ENCODE results near the gene HTR4. TPM values are rescaled to one million over a fixed set of nuclear protein-coding genes. Genes with fewer than 3 reads are reported as not detected.
"Not testable (repeated sequence)": the region's sequence is repeated elsewhere in the genome, so short reads cannot be mapped to it uniquely, and the experiment has no call there.

Gene HTR4, protein sequence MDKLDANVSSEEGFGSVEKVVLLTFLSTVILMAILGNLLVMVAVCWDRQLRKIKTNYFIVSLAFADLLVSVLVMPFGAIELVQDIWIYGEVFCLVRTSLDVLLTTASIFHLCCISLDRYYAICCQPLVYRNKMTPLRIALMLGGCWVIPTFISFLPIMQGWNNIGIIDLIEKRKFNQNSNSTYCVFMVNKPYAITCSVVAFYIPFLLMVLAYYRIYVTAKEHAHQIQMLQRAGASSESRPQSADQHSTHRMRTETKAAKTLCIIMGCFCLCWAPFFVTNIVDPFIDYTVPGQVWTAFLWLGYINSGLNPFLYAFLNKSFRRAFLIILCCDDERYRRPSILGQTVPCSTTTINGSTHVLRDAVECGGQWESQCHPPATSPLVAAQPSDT
- not detected for total RNA-seq

DNA sequence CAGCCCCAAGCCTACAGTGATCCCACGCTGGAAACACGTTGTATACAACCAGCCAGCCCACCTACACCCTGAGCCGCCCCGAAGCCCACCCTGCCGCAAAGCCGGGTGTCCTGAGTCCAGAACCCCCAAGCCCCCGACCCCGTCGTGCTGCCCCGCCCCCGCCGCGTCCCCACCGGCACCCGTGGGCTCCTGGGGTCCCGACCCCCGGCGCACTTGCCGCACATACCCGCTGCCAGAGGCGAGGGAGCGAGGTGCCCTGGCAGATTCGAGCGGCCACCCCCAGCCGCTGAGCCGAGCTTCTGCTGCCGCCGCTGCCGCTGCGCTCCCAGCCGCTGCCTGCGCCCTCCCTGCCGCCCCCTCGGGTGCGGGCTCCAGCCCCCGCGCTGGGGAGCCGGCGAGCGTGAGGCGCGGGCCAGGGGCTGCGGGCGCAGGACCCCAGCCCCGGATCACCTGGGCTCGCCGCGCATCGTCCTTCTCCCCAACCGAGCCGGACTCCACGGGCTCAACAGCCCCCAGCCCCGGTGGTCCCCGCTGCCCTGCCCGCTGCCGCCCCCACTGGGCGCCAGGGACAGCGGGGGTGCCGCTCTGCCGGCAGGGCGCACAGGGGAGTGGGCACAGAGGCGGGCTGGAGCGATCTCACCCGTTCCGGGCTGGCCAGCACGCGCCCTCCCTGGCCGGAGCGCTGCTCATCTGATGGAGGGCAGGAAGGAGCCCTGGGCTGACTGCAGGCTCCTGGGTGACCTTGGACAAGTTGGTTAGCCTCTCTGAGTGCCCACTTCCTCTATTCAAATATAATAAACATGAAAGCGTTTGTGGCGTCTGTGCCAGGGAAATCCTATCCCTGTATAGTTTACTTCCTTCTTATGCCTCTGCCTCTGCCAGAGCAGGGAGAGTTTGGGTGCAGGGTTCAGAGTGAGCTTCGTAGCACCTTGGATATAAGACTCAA lies at the start of gene HTR4:
Gene HTR4 (minus strand): TSS at position 692 of the 946 bp plus-strand sequence. CDS start 17,513 bp downstream, outside the sequence.
- no peak for DNase-seq

DNA sequence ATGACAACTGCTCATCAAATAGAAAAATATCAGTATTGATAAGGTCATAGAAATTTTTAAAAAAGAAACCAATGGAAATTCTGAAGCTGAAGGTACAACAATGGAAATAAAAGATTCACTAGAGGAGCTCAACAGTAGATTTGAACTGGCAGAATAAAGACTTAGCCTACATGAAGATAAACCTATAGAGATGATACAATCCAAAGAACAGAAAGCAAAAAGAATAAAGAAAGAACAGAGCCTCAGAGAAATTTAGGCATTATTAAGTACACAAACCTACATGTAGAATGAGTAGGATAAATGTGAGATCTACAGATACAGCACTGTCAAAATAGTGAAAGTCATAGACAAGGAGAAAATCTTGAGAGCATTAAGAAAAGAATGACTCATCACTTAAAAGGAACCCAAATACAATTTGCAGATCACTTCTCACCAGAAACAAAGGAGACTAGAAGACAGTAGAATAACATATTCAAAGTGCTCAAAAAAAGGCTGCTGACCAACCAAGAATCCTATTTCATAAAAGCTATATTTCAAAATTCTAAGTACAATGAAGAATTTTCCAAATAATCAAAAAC lies 47.8 kb upstream of the HTR4 start:
- DNase-seq, result no peak

DNA sequence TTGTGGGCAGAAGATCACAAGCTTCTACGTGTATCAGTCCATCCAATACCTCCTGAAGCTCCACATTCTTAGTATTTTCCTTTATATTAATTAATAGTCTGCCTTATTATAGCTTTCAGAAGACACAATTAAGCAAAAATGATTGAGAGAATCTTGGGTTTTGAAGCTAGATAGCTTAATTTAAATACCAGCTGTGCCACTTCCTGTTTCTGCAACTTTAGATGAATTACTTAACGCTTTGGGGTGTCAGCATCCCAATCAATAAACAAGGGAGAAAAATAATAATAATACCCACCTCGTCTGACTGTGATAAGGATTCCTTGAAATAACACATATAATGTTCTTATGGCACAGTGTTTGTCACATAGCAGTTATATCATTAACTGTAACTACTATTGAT lies 44.7 kb upstream of the HTR4 start:
- DNase-seq, result no peak

DNA sequence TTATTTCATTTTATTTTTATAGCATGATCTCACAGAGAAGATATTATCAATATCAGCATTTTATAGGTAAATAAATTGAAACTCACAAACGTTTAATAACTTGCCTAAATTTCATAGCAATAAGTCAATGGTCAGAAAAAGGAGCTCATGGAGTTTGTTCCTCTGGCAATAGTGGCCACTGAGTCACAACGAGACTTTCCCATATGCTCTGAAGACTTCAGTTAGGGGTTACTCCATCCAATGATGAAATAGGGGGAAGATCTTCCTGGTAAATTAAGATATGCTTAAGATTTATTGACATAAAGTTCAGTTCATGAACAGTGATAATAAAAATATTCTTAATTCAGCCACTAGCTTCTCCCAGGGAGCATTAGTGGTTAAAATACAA lies 43.5 kb upstream of the HTR4 start:
- no peak for DNase-seq

DNA sequence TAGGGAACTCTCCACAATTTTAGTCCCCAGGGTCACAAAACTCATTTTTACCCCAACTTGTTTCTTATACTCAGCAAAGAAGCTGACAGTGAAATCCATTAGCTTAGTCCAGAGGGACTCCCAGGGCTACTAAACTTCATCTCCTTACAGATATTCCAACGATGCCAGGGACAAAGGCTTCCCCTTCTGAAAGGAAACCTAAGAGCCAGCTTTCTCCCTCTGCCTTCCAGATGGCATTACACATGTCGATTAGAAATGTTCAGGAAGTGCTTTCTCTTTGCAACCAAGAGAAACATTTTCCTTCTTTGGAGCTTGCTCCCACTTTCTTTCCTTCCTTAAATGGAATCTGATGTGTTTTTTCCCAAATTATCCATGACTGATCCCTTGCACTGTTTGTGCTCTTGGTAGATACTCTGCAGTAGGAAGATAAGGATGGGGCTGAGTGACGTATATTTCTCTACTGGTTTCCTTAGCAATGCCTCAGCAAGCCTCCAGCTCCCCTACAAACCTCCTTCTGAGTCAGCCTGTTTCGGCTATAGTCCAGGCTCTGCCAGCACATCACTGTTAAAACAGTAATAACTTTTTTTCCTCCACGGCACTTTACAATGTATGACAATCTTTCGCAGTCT lies 43.0 kb upstream of the HTR4 start:
- DNase-seq, result no peak

DNA sequence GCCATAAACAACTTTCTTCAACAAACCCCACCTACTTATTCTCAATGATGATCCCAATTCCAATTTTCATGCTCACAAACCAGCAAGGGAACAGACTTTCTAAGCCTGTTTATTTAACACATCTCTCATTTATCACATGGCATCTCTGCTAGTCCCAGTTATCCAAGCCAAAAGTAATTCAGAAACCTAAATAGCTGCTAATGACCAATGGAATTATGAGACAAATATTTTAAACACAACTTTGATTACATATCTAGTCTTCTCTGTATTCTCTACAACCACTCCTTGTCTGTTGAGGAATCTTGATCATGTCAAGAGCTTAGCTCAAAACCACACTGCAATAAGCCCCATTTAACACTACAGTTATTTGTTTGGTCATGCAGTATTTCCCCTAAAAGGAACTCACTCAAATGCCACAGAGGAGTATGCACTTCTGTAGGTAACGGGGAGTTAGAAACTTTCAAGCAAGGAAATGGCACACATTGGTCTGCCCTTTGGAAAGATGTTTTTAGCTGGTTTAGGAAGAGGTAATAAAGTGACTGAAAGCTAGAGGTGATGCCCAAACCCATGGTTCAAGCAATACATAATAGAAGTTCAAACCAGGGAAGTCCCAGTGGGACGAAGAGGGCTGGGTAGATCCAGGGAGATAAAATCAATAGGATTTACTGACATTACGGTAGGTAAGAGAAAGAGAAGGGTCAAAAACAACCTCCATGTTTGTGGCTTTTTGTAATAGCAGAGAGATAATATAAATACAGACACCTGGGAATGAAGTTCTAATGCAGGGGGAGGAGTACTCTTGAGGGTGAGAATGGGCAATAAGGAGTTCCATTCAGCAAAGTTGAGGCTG lies 42.1 kb upstream of the HTR4 start:
- no peak for DNase-seq

DNA sequence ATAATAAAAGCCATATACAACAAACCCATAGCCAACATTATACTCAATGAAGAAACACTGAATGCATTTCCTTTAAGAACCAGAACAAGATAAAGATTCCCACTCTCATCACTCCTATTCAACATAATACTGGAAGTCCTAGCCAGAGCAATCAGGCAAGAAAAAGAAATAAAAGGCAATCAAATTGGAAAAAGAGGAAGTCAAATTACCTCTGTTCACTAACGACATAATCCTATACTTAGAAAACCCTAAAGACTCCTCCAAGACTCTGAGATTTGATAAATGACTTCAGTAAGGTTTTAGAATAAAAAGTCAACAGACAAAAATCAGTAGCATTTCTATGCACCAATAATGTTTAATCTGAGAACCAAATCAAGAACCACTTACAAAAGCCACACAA lies 36.6 kb upstream of the HTR4 start:
- DNase-seq, result no peak

DNA sequence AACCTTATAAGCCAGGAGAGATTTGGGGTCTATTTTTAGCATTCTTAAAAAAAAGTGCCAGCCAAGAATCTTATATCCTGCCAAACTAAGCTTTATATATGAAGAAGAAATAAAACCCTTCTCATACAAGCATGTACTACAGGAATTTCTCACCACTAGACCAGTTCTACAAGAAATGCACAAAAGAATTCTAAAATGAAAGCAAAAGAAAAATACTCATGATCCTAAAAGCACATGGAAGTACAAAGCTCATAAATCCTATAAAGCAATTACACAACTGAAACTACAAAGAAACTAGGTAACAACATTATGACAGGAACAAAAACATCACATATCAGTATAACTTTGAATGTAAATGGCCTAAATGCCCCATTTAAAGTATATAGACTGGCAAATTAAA lies 34.5 kb upstream of the HTR4 start:
- no peak for DNase-seq

DNA sequence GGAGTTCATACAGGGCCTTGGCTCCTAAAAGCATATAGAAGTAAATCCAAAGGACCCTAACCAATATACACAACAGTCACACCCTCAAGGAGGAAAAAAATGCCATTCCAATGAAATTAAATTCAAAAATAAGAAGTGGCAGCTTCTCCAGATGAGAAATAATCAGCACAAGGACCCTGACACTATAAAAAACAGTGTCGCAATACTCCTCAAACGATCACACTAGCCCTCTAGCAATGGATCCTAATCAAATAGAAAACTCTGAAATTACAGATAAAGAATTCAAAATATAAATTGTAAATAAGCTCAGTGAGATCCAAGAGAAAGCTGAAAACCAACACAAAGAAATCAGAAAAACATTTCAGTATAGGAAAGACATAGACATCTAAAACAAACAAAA lies 33.5 kb upstream of the HTR4 start:
- no peak for DNase-seq

DNA sequence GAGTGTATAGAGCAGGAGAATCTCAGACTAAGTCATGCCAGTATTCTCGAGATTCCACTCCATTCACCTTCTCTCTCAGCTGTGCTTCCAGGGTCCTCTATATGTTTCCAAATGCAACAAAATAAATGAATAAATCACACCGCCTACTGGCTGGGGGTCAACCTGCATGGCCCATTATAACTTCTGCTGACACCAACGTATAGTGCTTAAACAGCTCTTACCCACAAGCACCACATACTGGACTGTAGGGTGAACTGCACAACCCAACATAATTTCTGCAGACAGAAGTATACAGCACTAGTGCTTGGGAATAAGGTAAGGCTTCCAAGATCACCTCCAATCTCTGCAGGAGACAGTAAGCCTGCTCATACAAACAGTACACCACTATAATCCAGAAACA lies 33.1 kb upstream of the HTR4 start:
- no peak for DNase-seq

DNA sequence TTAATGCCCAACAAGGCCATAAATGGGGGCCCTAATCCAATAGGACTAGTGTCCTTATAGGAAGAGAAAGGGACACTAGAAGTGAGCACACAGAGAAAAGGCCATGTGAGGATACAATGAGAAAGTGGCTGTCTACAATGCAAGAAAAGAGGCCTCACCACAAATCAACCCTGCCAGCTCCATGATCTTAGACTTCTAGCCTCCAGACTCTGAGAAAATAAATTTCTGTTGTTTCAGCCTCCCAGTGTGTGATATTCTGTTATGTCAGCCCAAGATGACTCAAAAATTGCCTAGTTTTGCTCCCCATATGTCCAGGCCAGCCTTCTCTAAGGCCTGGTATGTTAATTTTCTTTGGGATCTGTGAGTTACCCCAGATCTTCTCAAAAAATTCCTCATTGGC lies 32.3 kb upstream of the HTR4 start:
- DNase-seq, result no peak

DNA sequence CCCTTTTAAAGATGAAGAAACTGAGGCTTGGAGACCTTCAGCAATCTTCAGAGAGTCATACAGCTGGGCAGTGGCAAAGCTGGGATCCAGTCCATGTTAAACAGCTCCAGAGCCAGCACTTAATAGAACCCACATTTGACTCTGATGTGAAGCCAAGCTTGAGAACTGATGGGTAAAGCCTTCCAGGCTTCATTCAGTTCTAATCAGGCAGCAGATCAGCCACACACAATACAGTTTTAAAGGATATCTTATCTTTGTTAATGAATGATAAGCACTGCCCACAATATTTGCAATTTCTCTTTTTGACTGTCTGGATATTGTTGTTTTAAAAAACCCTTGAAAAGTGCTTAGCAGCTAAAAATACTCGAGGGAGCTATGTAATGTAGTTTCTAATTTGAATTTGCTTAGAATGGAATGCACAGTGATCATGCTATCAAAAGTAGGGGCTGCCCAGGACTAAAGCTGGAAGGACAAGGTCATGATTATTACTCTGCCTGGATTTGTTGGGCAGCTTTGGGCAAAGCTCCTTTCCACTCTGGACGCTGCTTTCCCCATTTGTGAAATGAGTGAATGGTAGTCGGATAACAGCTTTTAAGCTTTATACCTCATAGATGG lies 31.3 kb upstream of the HTR4 start:
- no peak for DNase-seq

DNA sequence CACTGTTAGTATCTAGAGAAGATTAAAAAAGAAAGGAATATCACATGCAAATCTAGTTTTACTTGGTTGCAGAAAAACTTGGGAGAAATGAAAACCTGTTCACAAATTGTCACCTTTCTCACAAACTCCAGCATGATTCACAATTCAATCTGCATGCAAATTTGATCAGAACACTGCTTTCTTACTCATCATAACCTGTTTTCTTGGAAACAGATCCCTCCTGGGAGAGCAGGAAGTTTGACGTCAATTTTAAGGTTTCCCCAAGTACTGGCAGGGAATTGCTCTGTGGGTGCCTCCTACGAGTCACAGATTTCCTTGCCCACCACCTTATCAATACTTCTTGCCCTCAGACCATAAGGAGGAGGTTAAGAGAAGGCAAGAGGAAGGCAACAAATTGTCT lies 30.2 kb upstream of the HTR4 start:
- no peak for DNase-seq

DNA sequence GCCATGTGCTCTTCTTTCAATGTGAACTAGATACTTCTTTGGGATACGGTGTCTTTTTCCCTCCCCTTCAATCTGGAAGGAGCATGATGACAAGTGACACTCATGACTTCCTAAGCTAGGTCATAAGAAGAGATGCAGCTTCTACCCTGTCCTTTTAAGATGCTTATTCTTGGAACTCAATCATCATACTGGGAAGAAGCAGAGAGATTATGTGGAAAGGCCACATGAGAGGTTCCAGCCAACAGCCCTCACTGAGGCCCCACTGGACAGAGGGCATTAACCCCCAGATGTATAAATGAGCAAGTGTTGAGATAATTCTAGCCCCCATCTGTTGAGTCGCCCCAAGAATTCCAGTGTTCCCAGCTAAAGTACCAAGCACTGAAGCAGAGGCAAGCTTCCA lies 29.3 kb upstream of the HTR4 start:
- DNase-seq, result no peak

DNA sequence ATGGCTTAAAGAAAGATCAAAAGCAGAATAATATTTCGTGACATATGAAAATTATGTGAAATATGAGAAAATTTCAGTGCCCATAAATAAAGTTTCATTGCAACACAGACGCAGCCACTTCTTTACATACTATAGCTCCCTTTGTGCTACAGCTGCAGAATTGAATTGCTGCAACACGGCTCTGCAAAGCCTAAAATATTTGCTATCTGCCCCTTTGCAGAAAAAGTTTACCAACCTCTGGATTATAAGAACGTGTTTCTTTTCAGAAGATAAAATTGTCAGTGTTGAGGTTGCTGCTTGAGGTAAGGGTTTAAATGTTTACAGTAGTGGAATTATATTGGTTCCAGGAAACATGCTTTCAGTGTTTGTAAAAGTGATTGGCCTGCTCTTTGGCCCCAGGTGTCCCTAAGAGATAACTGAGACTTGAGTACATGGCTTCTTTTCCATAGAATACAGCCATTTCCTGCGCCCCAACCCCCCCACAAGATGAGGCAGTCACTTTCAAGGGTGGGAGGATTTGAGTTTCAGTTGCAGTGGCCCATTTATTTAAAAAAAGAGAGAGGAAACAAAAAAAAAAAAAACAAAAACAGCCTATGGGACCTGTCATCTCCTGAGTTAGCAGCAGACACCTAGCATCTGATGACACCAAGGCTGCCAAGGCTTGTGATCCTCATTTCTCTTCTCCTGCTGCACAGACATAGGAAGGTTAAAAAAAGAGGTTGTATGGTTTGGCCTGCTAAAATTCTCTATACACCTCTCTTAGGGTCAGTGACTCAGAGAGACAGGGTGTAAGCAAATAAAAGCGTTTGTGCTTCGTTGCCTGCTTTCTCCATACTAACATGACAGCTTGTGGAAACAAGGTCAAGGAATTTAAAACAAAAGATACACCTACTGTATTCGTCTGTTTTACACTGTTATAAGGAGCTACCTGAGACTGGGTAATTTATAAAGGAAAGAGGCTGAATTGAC lies 28.0 kb upstream of the HTR4 start:
- no peak for DNase-seq

DNA sequence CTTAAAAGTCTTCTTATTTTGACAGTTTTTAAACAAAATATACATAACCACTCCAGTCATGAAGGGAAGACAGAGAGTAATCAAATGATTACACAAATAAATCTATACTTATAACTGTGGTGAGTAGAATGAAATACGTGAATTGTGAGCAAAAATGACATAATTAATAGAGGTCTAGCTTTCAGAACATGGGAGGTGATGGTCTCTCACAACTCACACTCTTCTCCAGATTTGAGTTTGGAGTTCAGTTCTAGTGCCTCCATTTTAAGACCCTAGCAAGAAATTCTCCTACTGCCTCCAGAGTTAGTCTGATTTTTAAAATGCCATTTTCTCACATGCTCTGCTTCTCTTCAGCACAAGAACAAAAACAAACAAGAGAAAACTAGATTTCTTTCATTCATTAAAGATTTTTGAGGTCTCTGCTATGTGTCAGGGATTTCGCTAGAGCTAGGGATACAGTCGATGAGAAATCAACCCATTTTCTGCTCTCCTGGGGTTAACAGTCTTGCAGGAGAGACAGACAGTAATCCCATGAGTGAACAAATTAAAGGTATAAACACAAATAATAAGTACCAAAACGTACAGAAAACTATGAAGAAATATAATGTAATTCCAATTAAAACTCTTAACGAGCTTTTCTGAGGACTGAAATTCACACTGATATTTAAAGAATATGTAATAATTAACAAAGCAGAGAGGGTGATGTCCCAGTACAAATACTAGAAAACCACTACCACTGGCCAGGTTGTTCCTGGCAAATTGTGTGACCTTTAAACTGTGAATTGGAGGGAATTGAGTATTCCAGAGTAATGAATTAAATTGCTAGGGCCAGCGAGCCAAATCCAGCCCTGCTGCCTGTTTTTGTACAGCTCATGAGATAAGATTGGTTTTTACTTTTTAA lies 27.1 kb upstream of the HTR4 start:
- no peak for DNase-seq

DNA sequence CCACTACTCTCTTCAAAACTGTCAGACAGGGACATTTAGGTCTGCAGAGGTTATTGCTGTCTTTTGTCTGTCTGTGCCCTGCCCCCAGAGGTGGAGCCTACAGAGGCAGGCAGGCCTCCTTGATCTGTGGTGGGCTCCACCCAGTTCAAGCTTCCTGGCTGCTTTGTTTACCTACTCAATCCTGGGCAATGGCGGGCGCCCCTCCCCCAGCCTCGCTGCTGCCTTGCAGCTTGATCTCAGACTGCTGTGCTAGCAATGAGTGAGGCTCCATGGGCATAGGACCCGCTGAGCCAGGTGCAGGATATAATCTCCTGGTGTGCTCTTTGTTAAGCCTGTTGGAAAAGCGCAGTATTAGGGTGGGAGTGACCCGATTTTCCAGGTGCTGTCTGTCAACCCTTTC lies 19.4 kb upstream of the HTR4 start:
- DNase-seq, result not testable (repeated sequence)

DNA sequence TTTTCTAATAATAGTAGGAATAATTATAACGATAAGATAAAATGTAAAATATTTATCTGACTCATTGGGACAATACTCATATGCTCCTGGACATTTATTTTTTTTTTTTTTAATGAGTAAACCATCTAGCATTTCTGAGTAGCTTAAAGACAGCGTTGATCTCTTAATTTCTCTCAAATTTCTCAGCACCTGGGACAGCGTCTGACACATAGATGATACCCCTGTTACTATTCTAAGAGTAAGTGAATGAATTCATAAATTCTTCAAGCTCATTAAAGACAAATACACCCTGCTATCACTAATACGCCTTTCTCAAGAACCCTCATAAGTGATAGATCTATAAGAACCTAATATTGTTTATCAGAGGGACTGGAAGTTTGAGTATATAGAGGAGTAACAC lies 12.0 kb upstream of the HTR4 start:
- DNase-seq, result no peak

DNA sequence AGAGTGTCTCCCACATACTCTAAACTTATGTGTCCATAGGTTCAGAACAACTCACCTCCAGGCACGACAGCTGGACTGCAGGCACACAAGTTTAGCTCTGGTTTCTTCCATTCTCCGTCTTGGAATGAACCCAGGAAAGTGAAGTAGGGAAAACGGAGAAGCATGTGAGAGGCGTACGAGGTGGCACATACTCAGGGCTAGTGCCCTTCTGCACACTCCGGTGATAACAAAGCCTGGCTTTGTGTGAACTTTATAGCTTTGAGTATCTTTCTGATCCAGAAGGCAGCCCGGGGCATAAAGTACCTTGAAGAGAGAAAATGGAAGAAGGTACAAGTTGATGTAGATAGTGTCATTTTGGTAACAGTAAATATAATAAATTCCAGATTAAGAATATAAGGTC lies 11.1 kb upstream of the HTR4 start:
- DNase-seq, result no peak

Measured in tongue (tissue), 2 donors.